NB4 (cell line): Measurements from ENCODE around the gene MERTK.

Experiments
- MAX ChIP-seq: IDR thresholded peaks from 2 replicates; pipeline ENCODE4 v1.6.1; 2011; ENCODE audit warnings: low read depth, low read length
- POLR2A ChIP-seq: IDR thresholded peaks from 2 replicates; pipeline ENCODE4 v1.6.1; 2011; ENCODE audit warnings: mild to moderate bottlenecking; ENCODE audit not compliant: insufficient read length; ENCODE audit errors: extremely low read depth

- no peak for TF ChIP-seq POLR2A
- no peak for TF ChIP-seq MAX
These were observed 46.3 kb downstream of the MERTK start for GRCh38 chr2:111944531-111945210.
